Nephron (organoid): Measurements from ENCODE around the gene UNC79.

Experiments
- H3K27ac Mint-ChIP-seq, 3 experiments: 2 replicates each; pipeline ENCODE4 v1.8.0; 2020; ENCODE audit warnings: mixed read lengths in 3 of 3, mild to moderate bottlenecking in 2 of 3, moderate library complexity in 1 of 3
- H3K27me3 Mint-ChIP-seq: 2 replicates; pipeline ENCODE4 v1.8.0; 2021; ENCODE audit warnings: low read depth, mild to moderate bottlenecking, moderate library complexity, mixed read lengths
- H3K36me3 Mint-ChIP-seq: 2 replicates; pipeline ENCODE4 v1.8.0; 2020; ENCODE audit warnings: low read depth, mixed read lengths
- H3K4me1 Mint-ChIP-seq: 2 replicates; pipeline ENCODE4 v1.8.0; 2020; ENCODE audit warnings: mixed read lengths
- H3K4me3 Mint-ChIP-seq, 3 experiments: 2 replicates each; pipeline ENCODE4 v1.8.0; 2020; ENCODE audit warnings: mild to moderate bottlenecking in 3 of 3, mixed read lengths in 3 of 3, moderate library complexity in 2 of 3
- H3K9me3 Mint-ChIP-seq: 2 replicates; pipeline ENCODE4 v1.8.0; 2020; ENCODE audit warnings: mixed read lengths
- TF ChIP-seq, protein P1 (sequence below), 3 experiments: fragments of 200-600 bp; sonication (generic); IDR thresholded peaks; one replicate each; pipeline ENCODE4 v1.5.0; 2021; ENCODE audit warnings: antibody characterized with exemption in 3 of 3; ENCODE audit not compliant: unreplicated experiment in 3 of 3

The UNC79 gene

DNA sequence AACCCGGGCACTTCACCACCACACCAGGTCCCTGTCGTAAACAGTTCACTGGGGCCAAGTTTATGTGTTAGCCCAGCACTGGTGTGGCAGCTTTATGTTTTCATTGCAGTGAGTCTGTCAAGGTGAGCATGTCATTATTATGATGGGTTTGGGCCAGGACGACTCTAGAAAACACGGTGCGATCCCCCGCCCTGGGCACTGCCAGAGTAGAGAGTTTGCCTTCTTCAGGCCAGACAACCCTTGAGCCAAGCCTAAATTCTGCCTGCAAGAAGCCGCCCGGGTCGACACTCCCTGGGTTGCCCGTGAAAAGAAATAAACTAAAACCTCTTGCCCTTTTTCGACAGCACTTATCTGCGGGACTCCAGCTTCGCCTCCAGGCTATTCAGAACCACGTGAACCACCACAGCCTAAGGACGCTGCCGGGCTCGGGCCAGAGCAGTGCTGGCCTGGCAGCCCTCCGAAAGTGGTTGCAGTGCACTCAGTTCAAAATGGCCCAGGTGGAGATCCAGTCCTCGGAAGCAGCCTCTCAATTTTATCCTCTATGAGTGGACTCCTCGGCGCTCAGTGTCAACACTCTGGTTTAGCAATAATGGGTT is 275.7 kb downstream of the UNC79 start:
- no peaks in the 10 kb centered on the region for H3K4me1 Mint-ChIP-seq

DNA sequence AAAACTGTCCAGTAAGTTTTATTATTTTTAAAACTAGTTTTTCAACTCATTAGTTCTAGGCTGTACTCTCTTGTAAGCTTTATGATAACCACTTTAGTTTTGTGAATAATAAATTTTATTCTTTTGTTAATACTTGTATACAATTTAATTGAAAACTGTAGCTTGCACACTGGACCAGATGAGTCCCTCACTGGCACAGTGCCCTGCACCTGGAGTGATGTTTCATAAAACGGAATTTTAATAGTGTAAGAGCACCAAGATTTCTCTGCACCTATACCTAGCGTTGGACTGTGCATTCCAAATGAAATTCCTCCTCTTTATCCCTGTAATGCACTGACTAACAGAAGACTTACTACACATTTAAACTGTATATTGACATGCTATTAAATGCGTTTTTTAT is 276.7 kb downstream of the UNC79 start:
- peaks cover 3% of the 10 kb centered on the region for H3K27me3 Mint-ChIP-seq

More for the DNA sequence above, 275.7 kb downstream of the UNC79 start:
- Mint-ChIP-seq H3K4me3 (no peak overlapping the region), H3K27ac (no peak overlapping the region), H3K9me3 (no peaks in the 10 kb centered on the region), H3K27me3 (peaks cover 3% of the 10 kb centered on the region), H3K36me3 (no peaks in the 10 kb centered on the region)
- TF ChIP-seq, protein P1, sequence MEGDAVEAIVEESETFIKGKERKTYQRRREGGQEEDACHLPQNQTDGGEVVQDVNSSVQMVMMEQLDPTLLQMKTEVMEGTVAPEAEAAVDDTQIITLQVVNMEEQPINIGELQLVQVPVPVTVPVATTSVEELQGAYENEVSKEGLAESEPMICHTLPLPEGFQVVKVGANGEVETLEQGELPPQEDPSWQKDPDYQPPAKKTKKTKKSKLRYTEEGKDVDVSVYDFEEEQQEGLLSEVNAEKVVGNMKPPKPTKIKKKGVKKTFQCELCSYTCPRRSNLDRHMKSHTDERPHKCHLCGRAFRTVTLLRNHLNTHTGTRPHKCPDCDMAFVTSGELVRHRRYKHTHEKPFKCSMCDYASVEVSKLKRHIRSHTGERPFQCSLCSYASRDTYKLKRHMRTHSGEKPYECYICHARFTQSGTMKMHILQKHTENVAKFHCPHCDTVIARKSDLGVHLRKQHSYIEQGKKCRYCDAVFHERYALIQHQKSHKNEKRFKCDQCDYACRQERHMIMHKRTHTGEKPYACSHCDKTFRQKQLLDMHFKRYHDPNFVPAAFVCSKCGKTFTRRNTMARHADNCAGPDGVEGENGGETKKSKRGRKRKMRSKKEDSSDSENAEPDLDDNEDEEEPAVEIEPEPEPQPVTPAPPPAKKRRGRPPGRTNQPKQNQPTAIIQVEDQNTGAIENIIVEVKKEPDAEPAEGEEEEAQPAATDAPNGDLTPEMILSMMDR (IDR thresholded peaks at IDR 0.05; ENCODE audit: unreplicated experiment in 3 of 3): no peak

DNA sequence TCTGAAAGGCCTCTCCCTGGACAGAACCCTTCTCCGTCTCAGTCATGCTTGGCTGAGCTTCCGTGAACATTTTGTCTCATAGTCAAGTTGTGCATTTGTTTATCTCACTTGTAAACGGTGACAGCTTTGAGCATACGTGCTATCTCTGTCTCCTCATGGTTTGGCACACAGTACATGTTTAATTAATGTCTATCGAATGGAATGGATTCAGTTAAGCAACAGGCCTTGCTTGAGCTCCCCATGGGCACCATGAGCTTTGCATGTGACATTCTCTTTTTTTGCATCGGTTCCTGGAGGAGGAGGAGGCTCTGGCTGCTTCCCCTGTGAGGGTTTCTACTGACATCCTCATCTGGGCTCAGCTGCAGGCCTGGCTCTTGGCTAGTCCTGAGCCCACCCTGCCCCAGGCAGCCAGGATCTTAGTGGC is 277.6 kb downstream of the UNC79 start:
- H3K4me3 Mint-ChIP-seq: no peak overlapping the region
- H3K27ac Mint-ChIP-seq: no peak overlapping the region
- TF ChIP-seq, protein P1 (IDR thresholded peaks at IDR 0.05; ENCODE audit: unreplicated experiment in 3 of 3): no peak
- H3K4me1 Mint-ChIP-seq: peaks cover 3% of the 10 kb centered on the region
- H3K9me3 Mint-ChIP-seq: no peaks in the 10 kb centered on the region
- H3K27me3 Mint-ChIP-seq: peaks cover 8% of the 10 kb centered on the region
- no peaks in the 10 kb centered on the region for H3K36me3 Mint-ChIP-seq

More for the DNA sequence above, 276.7 kb downstream of the UNC79 start:
- Mint-ChIP-seq H3K36me3 (no peaks in the 10 kb centered on the region), H3K4me3 (no peak overlapping the region), H3K27ac (no peak overlapping the region), H3K9me3 (no peaks in the 10 kb centered on the region), H3K4me1 (no peaks in the 10 kb centered on the region)
- TF ChIP-seq, protein P1 (IDR thresholded peaks at IDR 0.05; ENCODE audit: unreplicated experiment in 3 of 3): no peak

DNA sequence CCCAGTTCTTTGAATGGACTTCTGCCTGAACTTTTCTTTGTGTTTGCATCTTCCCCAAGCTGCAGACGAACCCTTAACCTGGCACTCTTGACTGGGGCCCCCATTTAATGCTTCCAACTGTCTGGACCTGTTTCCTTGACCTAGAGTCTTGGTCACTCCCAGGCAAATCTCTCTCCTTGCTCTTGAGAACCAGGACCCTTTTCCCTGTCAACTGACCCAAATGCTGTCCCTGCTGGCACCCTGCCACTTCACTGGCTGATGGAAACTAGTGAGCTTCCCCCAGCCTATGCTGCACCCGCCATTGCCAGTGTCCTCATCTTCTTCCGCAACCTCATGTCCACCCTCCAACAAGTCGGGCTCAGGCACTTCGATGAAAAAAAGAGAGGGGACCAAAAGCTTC is 278.1 kb downstream of the UNC79 start:
- H3K27me3 Mint-ChIP-seq: peaks cover 11% of the 10 kb centered on the region
- TF ChIP-seq, protein P1 (IDR thresholded peaks at IDR 0.05; ENCODE audit: unreplicated experiment in 3 of 3): no peak
- H3K9me3 Mint-ChIP-seq: no peaks in the 10 kb centered on the region
- peaks cover 6% of the 10 kb centered on the region for H3K4me1 Mint-ChIP-seq
- H3K36me3 Mint-ChIP-seq: no peaks in the 10 kb centered on the region
- no peak overlapping the region for H3K27ac Mint-ChIP-seq
- no peak overlapping the region for H3K4me3 Mint-ChIP-seq

DNA sequence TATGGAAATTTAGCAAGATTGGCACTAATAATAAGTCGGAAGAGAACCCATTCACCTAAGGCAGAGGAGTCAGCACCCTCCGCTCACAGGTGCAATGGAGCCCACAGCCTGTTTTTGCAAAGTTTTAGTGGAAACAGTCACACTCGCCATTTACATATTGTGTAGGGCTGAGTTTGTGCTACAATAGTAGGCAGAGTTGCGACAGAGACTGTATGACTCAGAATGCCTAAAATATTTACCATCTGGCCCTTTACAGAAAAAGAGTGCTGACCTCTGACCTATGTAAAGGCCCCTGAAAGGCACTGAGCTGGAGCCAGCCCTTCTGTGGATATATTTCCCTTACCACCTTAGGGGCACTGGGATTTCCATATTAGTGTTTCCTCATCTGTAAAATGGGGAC is 278.5 kb downstream of the UNC79 start:
- TF ChIP-seq, protein P1 (IDR thresholded peaks at IDR 0.05; ENCODE audit: unreplicated experiment in 3 of 3): no peak
- Mint-ChIP-seq H3K27ac (no peak overlapping the region), H3K4me1 (peaks cover 6% of the 10 kb centered on the region), H3K9me3 (no peaks in the 10 kb centered on the region), H3K4me3 (no peak overlapping the region), H3K27me3 (peaks cover 11% of the 10 kb centered on the region), H3K36me3 (no peaks in the 10 kb centered on the region)
